HFF-Myc (cell line): Measurements from ENCODE around the gene HDAC5.
"Not testable (repeated sequence)": the region's sequence is repeated elsewhere in the genome, so short reads cannot be mapped to it uniquely, and the experiment has no call there.

ENCODE experiments used
- DNase-seq: peaks from one replicate; pipeline ENCODE4 v3.0.0-alpha.2; 2011; ENCODE audit warnings: low read depth; ENCODE audit errors: extremely low read depth
- H3K4me3 ChIP-seq: replicated peaks from 2 replicates; pipeline ENCODE4 v1.5.1; 2011; ENCODE audit warnings: low read depth, mild to moderate bottlenecking, control low read depth, low read length
- TF ChIP-seq, protein P1 (sequence below): IDR thresholded peaks from 2 replicates; pipeline ENCODE4 v1.5.1; 2012; ENCODE audit warnings: mild to moderate bottlenecking, low read depth, low read length, control low read depth; ENCODE audit errors: missing control alignments

Gene HDAC5

DNA sequence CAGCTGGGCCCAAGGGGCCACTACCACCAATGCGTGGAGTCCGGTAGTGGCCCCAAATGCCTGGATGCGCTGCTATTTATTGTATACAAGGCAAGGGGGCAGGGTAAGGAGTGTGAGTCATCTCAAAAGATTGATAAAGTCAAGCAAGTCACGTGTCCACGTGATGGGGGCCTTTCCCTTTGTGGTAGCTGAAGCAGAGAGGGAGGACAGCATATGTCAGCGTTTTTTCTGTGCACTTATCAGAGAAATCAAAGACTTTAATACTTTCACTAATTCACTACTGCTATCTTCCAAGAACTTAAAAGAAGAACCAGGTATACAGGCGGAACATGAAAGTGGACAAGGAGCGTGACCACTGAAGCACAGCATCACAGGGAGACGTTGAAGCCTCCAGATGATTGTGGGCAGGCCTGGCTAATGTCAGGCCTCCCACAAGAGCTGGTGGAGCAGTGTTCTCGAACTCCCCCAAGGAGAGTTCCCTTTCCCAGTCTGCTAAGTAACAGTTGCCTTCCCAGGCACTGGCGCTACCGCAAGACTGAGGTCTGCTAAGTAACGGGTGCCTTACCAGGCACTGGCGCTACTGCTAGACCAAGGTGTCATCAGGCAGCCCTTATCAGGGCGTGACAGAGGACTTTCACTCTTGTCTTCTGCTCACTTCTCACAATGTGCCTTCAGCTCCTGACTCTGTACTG is 36.2 kb upstream of the HDAC5 start:
- DNase-seq, result no peak
- H3K4me3 ChIP-seq, result no peak overlapping the region
- TF ChIP-seq, protein P1, sequence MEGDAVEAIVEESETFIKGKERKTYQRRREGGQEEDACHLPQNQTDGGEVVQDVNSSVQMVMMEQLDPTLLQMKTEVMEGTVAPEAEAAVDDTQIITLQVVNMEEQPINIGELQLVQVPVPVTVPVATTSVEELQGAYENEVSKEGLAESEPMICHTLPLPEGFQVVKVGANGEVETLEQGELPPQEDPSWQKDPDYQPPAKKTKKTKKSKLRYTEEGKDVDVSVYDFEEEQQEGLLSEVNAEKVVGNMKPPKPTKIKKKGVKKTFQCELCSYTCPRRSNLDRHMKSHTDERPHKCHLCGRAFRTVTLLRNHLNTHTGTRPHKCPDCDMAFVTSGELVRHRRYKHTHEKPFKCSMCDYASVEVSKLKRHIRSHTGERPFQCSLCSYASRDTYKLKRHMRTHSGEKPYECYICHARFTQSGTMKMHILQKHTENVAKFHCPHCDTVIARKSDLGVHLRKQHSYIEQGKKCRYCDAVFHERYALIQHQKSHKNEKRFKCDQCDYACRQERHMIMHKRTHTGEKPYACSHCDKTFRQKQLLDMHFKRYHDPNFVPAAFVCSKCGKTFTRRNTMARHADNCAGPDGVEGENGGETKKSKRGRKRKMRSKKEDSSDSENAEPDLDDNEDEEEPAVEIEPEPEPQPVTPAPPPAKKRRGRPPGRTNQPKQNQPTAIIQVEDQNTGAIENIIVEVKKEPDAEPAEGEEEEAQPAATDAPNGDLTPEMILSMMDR, result no peak

DNA sequence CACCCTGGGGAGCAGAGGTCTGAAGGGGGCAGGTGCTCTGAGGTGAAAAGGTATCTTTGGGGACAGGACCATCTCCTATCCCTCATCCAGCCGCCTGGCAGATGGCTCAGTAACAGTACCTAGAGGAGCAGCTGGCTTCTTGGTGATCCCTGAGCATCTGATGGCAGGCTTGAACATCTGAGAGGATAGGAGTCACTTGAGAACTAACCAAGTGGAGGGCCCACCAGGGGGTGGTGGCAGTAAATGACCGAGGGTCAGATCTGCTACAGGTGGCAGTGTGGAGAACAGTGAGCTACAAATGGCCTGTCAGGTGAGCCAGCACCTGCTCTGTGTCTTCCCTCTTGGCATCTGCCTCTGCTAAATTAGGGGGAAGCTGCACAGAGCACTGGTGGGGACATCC is 32.0 kb upstream of the HDAC5 start:
- DNase-seq, result no peak
- TF ChIP-seq, protein P1, result no peak
- no peak overlapping the region for H3K4me3 ChIP-seq

DNA sequence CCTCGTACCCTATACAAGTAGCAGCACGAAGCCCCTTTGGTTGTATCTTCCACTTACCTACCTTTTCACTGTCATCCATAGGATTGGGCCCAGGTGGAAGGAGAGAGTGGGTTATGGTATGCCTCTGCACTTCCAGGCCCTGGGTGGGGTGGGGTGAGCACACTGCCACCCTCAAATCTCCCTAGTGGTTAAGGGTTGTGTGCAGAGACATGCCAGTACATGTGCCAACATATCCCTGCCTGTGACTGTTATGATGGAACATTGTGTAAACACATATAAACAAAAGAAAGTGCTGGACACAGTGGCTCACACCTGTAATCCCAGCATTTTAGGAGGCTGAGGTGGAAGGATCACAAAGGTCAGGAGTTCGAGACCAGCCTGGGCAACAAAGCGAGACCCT is 29.4 kb upstream of the HDAC5 start:
- H3K4me3 ChIP-seq, result no peak overlapping the region
- TF ChIP-seq, protein P1, result no peak
- no peak for DNase-seq

DNA sequence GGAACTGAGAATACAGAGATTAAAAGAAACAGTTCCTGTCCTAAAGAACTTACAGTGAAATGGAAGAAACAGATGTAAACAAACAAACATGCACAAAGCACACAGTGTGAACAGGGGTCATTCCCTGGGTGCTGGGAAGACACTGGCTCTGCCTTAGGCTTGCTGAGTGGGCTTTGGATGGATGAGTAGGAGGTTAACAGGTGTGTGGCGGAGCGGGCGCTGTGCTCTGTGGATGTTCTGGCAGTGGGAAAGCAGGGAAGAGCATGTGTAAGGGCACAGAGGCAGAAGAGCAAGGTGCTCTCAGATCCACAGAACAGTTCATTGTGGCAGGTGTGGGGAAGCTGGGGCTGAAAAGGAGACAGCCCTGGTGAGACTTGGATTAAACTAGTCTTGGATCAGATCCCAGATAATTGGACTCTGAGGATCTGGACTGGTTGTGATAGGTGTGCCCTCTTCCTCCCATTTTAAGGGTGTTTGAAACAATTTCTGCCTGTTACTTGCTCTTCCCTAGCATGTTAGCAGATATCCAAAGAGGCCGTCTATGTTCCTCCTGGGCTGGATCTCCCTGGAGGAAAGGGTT is 26.4 kb upstream of the HDAC5 start:
- TF ChIP-seq, protein P1, result no peak
- no peak for DNase-seq
- no peak overlapping the region for H3K4me3 ChIP-seq

DNA sequence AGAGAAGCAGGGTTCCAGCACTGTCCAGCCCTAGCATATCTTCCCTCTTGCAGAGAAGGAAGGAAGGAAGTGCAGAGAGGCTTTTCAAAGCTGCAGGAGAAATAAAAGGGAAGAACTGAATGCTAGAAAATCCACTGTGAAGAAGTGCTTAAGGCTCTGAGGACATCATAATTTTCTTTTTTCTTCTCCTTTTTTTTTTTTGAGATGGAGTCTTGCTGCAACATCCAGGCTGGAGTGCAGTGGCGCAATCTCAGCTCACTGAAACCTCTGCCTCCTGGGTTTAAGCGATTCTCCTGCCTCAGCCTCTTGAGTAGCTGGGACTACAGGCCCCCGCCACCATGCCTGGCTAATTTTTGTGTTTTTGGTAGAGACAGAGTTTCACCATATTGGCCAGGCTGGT is 25.6 kb upstream of the HDAC5 start:
- H3K4me3 ChIP-seq, DNase-seq: not testable (repeated sequence)

DNA sequence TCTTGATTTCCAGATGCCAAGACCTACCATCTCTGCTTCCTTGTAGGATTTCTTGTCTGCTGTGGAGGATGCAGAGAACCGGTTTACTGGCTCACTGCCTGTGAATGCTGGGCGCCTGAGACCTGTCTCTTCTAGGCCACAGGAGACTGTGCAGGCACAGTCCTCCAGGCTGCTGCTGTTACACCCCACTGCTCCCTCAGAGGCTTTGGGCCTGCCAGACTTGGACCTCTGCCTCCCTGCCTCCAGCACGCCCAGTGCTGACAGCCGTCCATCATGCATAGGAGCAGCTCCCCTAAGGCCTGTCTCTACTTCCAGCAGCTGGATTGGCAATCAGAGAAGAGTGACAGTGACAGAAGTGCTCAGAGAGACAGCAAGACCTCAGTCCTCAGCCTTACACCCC is 24.4 kb upstream of the HDAC5 start:
- H3K4me3 ChIP-seq, result no peak overlapping the region
- TF ChIP-seq, protein P1, result no peak
- no peak for DNase-seq

DNA sequence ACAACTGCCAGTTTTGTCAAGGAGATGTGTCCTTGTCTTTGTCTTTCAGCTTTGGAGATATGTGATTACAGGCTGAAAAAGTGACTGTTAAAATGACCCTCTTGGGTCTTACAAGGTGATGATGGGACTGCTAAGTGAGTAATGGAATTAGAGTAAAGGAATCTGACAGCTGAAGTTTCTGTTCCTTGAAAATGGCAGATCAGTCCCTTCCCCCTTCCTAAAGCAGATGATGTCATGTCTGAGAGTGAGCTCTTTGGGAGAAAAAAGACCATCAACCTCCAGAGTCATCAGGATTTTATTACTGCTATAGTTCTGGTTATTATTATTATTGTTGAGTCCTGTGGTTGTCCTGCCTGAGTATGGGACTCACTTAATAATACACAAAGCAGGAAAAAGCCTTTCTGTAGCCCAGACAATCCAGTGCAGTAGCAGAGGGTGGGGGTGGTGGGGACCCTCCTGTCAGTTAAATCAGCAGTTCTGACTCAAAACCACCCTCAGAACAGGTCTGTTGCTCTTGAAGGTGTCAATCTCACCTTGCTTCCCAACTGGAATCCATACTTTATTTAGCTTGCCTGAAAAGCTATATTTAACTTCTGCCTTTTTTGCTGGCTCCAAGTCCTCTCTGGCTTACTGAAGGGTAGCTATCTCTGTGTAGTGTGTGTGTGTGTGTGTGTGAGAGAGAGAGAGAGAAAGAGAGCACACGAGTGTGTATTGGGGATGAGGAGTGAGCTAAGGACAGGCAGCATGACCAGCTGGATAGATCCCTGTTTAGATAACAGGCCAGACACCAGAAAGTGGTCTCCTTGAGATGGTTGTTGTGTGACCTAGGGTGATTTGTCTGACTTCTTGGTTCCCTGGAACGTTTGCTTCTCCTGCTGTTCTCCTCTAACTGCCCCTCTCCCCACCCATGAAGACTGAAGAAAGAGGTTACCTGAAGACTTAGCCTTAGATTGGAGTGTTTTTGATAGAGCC is 23.2 kb upstream of the HDAC5 start:
- TF ChIP-seq, protein P1, result no peak
- no peak overlapping the region for H3K4me3 ChIP-seq
- DNase-seq, result no peak
